GM11168 (cell line): Measurements from ENCODE around the gene KAT2A.

ENCODE experiments used
- in situ Hi-C: fragments of 300-500 bp; cut with MboI; formaldehyde crosslinking; loops from one replicate; pipeline ENCODE4 v1.12.0; 2022; ENCODE audit warnings: low sequenced_read_pairs; ENCODE audit not compliant: unreplicated experiment

KAT2A gene

GRCh38 chr17:42135664-42136653 lies 14.8 kb upstream of the KAT2A start:
- in situ Hi-C loops, result no loop called here

DNA sequence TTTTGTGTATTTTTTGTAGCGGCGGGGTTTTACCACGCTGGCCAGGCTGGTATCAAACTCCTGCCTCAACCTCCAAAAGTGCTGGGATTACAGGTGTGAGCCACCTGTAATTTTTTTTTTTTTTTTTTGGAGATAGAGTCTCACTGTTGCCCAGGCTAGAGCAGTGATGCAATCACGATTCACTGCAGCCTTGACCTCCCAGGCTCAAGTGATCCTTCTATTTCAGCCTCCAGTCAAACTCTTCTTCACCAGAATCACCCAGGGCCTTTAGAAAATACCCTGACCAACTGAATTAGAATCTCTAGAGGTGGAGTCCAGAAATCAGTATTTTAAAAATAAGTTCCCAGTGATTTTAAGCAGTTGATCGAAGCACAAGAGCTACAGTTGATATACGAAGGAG lies 14.0 kb upstream of the KAT2A start:
- in situ Hi-C loops, result no loop called here

GRCh38 chr17:42133461-42134041 lies 12.4 kb upstream of the KAT2A start:
- in situ Hi-C loops, result no loop called here

DNA sequence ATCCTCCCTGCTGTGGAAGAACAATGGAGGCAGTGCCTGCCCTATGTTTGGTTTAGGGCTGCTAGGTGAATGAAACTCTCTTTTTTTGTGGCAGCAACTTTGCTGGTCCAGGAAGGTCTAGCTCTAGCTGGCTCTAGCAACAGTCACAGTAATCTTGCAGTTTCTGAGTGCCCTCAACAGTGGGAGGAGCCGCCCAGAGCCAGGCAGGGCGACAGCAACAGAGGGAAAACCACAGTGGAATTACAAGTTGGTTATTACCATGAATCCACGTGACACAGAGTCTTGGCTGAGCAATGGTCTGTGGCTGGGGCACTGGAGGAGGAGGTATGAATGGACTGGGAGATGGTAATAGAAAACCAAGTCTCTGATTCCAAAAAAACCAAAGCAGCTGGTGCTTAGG lies 11.8 kb upstream of the KAT2A start:
- in situ Hi-C loops, result no loop called here

DNA sequence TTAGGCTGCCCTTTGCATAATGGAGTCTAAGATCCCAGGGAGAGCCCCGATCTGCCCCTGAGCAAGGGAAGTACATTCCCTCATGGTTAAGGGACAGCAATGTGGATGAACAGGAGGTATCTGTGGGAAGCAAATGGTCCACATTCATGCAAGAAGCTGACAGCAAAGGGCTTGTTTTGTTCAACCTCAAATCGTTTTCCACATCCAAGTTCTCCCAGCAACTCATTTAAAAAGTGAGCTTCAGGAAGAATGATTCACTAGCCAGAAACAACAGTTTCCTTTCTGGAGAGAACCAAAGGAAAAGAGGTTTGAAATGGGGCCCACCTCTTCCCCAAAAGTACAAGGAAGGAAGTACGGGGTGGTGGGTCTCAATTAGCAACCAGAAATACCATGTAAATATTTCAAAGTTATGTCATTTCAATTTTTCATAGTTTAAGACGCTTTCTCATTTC lies 10.8 kb upstream of the KAT2A start:
- in situ Hi-C loops, result no loop called here

GRCh38 chr17:42131232-42131631 lies 10.1 kb upstream of the KAT2A start:
- in situ Hi-C loops, result no loop called here

DNA sequence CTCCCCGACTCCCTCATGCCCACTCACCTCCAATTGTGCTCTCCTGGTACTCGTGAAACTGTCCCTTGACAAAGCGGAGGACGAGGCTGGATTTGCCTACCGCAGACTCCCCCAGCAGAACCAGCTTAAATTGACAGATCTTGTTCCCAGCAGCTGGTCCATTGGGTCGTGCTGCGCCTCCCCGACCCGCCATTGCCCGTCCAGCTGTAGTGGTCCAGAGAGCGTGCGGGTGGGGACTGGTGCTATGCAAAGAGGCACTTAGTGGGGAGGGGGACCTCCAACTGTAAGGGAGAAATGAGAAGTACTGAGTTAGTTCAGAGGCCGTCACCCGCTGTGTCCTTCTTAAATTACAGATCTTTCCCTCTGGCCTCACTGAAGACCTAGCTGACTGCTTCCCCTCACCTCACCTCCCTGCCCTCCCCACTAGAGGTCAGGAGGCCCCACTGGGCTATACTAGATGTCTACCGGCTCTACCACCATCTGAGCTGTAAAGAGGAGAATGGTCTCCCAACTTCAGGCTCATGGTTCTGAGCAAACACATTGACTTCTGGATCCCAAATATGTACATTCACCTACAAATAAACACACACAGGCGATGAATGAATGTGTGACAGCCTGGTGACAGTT lies 9.3 kb upstream of the KAT2A start:
- in situ Hi-C loops, result no loop called here

DNA sequence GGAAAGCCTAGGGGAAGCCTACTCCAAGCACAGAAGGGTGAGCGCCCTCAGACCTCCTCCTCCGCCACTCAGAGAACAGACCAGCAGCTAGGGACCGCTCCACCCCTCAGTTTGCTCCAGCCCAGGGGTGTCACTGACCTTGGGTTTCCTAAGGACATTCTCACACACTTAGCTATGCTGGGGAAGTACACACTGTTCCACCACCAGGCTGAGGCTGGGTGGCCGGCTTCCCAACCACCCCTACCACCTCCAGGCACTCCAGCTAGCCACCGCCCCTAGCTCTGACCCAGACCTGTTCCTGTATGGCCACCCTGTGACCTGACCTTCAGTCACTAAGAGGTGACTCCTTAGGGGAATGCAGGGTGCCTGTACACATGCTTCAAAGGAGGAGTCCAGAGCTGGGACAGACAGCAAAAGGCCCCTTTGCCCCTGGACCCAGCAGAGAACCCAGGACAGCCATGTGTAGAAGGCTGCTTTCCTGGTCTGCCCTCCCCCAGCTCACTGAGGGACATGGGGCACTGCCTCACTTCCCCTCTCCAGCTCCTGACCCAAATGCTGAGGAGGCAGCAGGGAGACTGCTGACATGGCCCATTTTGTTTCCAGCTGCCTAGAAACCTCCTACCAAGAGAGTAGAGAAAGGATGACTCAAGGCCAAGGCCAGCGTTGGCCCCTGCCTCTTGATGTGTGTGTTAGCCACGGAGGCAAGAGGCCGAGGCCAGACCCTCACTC lies 8.1 kb upstream of the KAT2A start:
- in situ Hi-C loops, result no loop called here

GRCh38 chr17:42127414-42127813 lies 6.2 kb upstream of the KAT2A start:
- in situ Hi-C loops, result no loop called here

DNA sequence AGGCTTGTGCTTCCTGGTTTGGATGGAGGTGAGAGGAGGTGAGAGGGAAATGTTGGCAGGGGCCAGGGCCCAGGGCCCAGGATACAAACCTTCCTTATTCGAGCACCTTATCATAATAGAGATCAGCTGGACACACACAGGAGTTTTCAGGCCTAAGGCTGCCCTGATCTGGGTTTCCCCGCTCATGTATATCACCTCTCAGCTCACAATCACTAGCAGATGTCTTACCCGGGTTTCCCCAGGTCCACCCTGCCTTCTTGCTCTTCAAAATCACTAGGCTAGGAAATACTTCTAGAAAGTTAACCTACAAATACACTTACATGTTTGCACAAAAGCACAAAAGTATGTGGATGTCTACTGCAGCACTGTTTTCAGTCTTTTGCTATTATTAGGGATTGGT lies 5.7 kb upstream of the KAT2A start:
- in situ Hi-C loops, result no loop called here

GRCh38 chr17:42125565-42125964 lies 4.4 kb upstream of the KAT2A start:
- in situ Hi-C loops, result no loop called here

- in situ Hi-C loops, result no loop called here
Measured at GRCh38 chr17:42124256-42124655, 3.1 kb upstream of the KAT2A start.

DNA sequence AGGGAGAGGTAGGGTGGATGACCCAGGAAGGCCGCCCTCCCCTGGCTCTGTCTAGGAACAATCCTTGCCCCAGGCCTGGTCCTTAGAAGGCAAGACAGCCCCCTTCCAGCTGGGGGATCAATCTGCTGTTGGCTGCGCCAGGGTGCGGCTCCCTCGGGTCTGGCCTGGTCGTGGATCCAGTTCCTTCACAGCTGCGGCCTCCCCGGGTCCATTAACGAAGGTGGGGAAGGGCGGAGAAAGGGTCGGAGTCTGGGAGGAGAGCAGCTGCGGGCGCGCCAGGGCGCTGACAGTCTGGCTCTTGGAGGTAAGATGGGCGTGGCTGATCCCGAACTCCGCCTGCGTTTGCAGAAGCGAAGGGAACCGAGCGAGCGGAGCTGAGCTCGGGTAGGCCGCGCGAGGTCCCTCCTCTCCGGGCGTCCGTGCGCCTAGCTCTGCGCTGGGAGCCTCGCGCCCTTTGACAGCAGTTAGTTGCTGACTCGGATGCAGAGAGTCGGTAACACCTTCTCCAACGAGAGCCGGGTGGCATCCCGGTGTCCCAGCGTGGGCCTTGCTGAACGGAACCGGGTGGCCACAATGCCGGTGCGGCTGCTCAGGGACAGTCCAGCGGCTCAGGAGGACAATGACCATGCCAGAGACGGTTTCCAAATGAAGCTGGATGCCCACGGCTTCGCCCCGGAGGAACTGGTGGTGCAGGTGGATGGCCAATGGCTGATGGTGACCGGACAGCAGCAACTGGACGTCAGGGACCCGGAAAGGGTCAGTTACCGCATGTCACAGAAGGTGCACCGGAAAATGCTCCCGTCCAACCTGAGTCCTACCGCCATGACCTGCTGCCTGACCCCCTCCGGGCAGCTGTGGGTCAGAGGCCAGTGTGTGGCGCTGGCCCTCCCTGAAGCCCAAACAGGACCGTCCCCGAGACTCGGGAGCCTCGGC lies 1.5 kb upstream of the KAT2A start, which contains the start of gene HSPB9:
Gene HSPB9 (plus strand): TSS at position 434 of the 933 bp plus-strand sequence. CDS start 47 bp downstream, at position 481.
- in situ Hi-C loops, result no loop called here

GRCh38 chr17:42120161-42120769 lies 902 bp downstream of the KAT2A start:
- in situ Hi-C loops, result no loop called here

DNA sequence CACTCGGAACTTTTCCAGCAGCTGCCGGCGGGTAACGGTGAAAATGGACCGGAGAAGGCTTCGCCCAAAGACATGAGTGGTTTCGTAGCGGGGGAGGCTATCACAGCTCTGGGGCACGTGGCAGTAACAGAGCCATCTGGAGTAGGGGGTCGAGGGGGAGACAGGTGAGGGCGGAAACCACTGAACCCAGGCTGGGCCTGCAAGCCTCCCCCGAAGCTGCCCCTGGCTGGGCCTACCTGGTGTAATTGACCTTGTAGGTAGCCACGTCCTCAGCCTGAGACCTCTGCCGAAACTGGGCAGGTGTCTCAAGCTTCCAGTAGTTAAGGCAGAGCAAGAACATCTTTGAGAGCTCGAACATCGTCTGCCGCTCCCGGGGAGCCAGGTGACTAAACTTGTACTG lies 1.9 kb downstream of the KAT2A start:
- in situ Hi-C loops, result loop anchor here (10.0 kb wide), 1 partner anchor 54 kb away; no protein-coding TSS in a partner anchor

GRCh38 chr17:42118545-42118944 lies 2.6 kb downstream of the KAT2A start:
- in situ Hi-C loops, result loop anchor here (10.0 kb wide), 1 partner anchor 54 kb away; no protein-coding TSS in a partner anchor

DNA sequence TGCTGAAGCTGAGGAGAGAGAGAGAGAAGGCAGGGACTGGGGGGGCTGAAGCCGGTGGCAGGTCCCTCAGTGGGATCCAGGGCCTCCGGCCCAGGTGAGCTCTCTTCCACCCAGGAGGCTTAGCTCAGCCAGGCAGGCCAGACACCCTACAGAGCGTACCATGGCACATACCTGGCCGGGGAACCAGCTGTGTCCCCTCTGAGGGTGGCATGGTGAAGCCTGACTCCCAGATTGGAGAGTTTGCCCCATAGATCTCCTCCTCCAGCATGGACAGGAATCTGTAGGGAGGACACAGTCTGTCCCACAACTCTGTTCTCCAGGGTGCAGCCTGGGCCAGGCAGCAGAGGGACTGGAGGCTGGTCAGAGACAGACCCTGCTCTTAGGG lies 3.0 kb downstream of the KAT2A start:
- in situ Hi-C loops, result loop anchor here (10.0 kb wide), 1 partner anchor 53 kb away; no protein-coding TSS in a partner anchor

GRCh38 chr17:42117397-42118125 lies 3.6 kb downstream of the KAT2A start:
- in situ Hi-C loops, result loop anchor here (10.0 kb wide), 1 partner anchor 53 kb away; no protein-coding TSS in a partner anchor
